Breast epithelium (tissue), 4 donors: ENCODE results near the gene ZNF429. TPM values are rescaled to one million over a fixed set of nuclear protein-coding genes. Genes with fewer than 3 reads are reported as not detected.
"Not testable (repeated sequence)": the region's sequence is repeated elsewhere in the genome, so short reads cannot be mapped to it uniquely, and the experiment has no call there.

Experiments used
- DNase-seq, 2 donors: peaks; one replicate each; pipeline ENCODE4 v3.0.0-alpha.2; 2019; ENCODE audit warnings: low spot score in 2 of 2
- H3K27ac ChIP-seq, 2 donors: fragments of 200-600 bp; sonication (generic) in 1 of 2; one replicate each; pipeline ENCODE4 v1.5.1; 2016 to 2019; ENCODE audit warnings: mild to moderate bottlenecking in 1 of 2
- H3K27me3 ChIP-seq, 2 donors: fragments of 200-600 bp; sonication (generic) in 1 of 2; one replicate each; pipeline versions ENCODE4 v1.5.1 to v1.6.0; 2017 to 2019; ENCODE audit warnings: control low read depth in 1 of 2, mild to moderate bottlenecking in 1 of 2
- H3K36me3 ChIP-seq: fragments of 200-600 bp; one replicate; pipeline ENCODE4 v1.5.1; 2019
- H3K4me1 ChIP-seq, 2 donors: fragments of 200-600 bp; sonication (generic); one replicate each; pipeline ENCODE4 v1.5.1; 2016 to 2019; ENCODE audit warnings: control low read depth in 1 of 2
- H3K4me3 ChIP-seq, 3 donors: fragments of 200-600 bp; sonication (generic); 1 replicate in 2 of 3; 2 replicates in 1 of 3; pipeline ENCODE4 v1.5.1; 2016 to 2019; ENCODE audit warnings: mild to moderate bottlenecking in 3 of 3, moderate library complexity in 2 of 3
- H3K9me3 ChIP-seq, 2 donors: fragments of 200-600 bp; sonication (generic) in 1 of 2; one replicate each; pipeline ENCODE4 v1.5.1; 2016 to 2019; ENCODE audit warnings: control low read depth in 1 of 2
- CTCF ChIP-seq, 3 donors: fragments of 450-650 bp; IDR thresholded peaks; one replicate each; pipeline ENCODE4 v1.5.1; 2016 to 2017; ENCODE audit warnings: antibody characterized with exemption in 3 of 3, mild to moderate bottlenecking in 3 of 3, moderate library complexity in 3 of 3
- POLR2A ChIP-seq: fragments of 450-650 bp; IDR thresholded peaks from one replicate; pipeline ENCODE4 v1.6.1; 2016; ENCODE audit warnings: antibody characterized with exemption, mild to moderate bottlenecking, moderate library complexity
- POLR2AphosphoS5 ChIP-seq, 3 donors: sonication (generic); formaldehyde crosslinking; IDR thresholded peaks; one replicate each; pipeline ENCODE4 v1.6.1; 2017; ENCODE audit warnings: antibody characterized with exemption in 3 of 3
- intact Hi-C: fragments of 100-400 bp; cut with DNase I; formaldehyde crosslinking; loops from one replicate; pipeline ENCODE4 v1.15.1; 2023; ENCODE audit warnings: low total_unique reads
- total RNA-seq, 3 donors: library from RNA; depleted of rRNA; stranded (reverse); fragments of >200 nt; gene quantifications; one replicate each; pipeline ENCODE4 v1.1.0, GENCODE V29; 2016

The ZNF429 gene
- total RNA-seq, 3 donors from 2014 or later: 12.8 to 35.4 (median 30.5) TPM

- no peak for TF ChIP-seq POLR2AphosphoS5 (IDR thresholded peaks at IDR 0.05)
- no peak for TF ChIP-seq POLR2A
- TF ChIP-seq CTCF (IDR thresholded peaks at IDR 0.05): no peak
- H3K27ac ChIP-seq: no peak overlapping the region
- intact Hi-C loops: no loop called here
- H3K4me1 ChIP-seq: no peaks in the 10 kb centered on the region
- H3K36me3 ChIP-seq: no peaks in the 10 kb centered on the region
- H3K27me3 ChIP-seq: no peaks in the 10 kb centered on the region
- H3K9me3 ChIP-seq: no peaks in the 10 kb centered on the region
- no peak overlapping the region for H3K4me3 ChIP-seq
- DNase-seq: no peak
Observed at GRCh38 chr19:21491146-21491545, 14.3 kb upstream of the ZNF429 start.

- Histone ChIP-seq H3K9me3 (no peaks in the 10 kb centered on the region), H3K36me3 (no peaks in the 10 kb centered on the region), H3K27ac (no peak overlapping the region), H3K4me1 (no peaks in the 10 kb centered on the region), H3K4me3 (no peak overlapping the region), H3K27me3 (no peaks in the 10 kb centered on the region)
- TF ChIP-seq POLR2AphosphoS5 (IDR thresholded peaks at IDR 0.05) (no peak), CTCF (IDR thresholded peaks at IDR 0.05) (no peak), POLR2A (no peak)
- DNase-seq: peak in 1 of 2 donors; percentile 30
- intact Hi-C loops: no loop called here
Observed at GRCh38 chr19:21492947-21493906, 12.2 kb upstream of the ZNF429 start.

- TF ChIP-seq POLR2A: no peak
- TF ChIP-seq CTCF (IDR thresholded peaks at IDR 0.05): no peak
- TF ChIP-seq POLR2AphosphoS5 (IDR thresholded peaks at IDR 0.05): no peak
- DNase-seq: no peak
- H3K36me3 ChIP-seq: no peaks in the 10 kb centered on the region
- no peak overlapping the region for H3K27ac ChIP-seq
- H3K9me3 ChIP-seq: no peaks in the 10 kb centered on the region
- H3K4me1 ChIP-seq: no peaks in the 10 kb centered on the region
- H3K4me3 ChIP-seq: no peak overlapping the region
- H3K27me3 ChIP-seq: no peaks in the 10 kb centered on the region
- intact Hi-C loops: no loop called here
Observed at GRCh38 chr19:21496876-21497275, 8.5 kb upstream of the ZNF429 start.

GRCh38 chr19:21498651-21499050 lies 6.8 kb upstream of the ZNF429 start:
- Histone ChIP-seq H3K27me3 (no peaks in the 10 kb centered on the region), H3K9me3 (no peaks in the 10 kb centered on the region), H3K36me3 (no peaks in the 10 kb centered on the region), H3K27ac (no peak overlapping the region), H3K4me3 (no peak overlapping the region), H3K4me1 (no peaks in the 10 kb centered on the region)
- no peak for DNase-seq
- intact Hi-C loops: no loop called here
- TF ChIP-seq POLR2AphosphoS5 (IDR thresholded peaks at IDR 0.05): no peak
- no peak for TF ChIP-seq CTCF (IDR thresholded peaks at IDR 0.05)
- TF ChIP-seq POLR2A: no peak

GRCh38 chr19:21508198-21508597 lies 2.8 kb downstream of the ZNF429 start:
- no peak for TF ChIP-seq CTCF (IDR thresholded peaks at IDR 0.05)
- no peak for TF ChIP-seq POLR2A
- no peak for TF ChIP-seq POLR2AphosphoS5 (IDR thresholded peaks at IDR 0.05)
- no peaks in the 10 kb centered on the region for H3K36me3 ChIP-seq
- intact Hi-C loops: no loop called here
- H3K27ac ChIP-seq: no peak overlapping the region
- H3K4me1 ChIP-seq: no peaks in the 10 kb centered on the region
- no peak overlapping the region for H3K4me3 ChIP-seq
- H3K27me3 ChIP-seq: no peaks in the 10 kb centered on the region
- DNase-seq: no peak
- H3K9me3 ChIP-seq: peaks cover 0 to 4% of the 10 kb centered on the region in 2 donors

- H3K9me3 ChIP-seq: peaks cover 5 to 10% of the 10 kb centered on the region in 2 donors
- H3K27me3 ChIP-seq, intact Hi-C loops, H3K36me3 ChIP-seq, H3K4me1 ChIP-seq, H3K4me3 ChIP-seq, H3K27ac ChIP-seq, DNase-seq: not testable (repeated sequence)
Observed at GRCh38 chr19:21511058-21511457, 5.7 kb downstream of the ZNF429 start.

GRCh38 chr19:21512609-21513008 lies 7.2 kb downstream of the ZNF429 start:
- H3K27ac ChIP-seq, H3K36me3 ChIP-seq, H3K4me1 ChIP-seq, intact Hi-C loops, H3K4me3 ChIP-seq, DNase-seq, H3K27me3 ChIP-seq: not testable (repeated sequence)
- H3K9me3 ChIP-seq: peaks cover 10 to 21% of the 10 kb centered on the region in 2 donors
